COLO668 (cell line): ENCODE data around the gene PSMC3IP.
"Not testable (repeated sequence)": the region's sequence is repeated elsewhere in the genome, so short reads cannot be mapped to it uniquely, and the experiment has no call there.

Experiments used
- DNase-seq: peaks from one replicate; lab custom pipeline; 2025; ENCODE audit not compliant: unreplicated experiment; lab: John Stamatoyannopoulos, UW

PSMC3IP gene

DNA sequence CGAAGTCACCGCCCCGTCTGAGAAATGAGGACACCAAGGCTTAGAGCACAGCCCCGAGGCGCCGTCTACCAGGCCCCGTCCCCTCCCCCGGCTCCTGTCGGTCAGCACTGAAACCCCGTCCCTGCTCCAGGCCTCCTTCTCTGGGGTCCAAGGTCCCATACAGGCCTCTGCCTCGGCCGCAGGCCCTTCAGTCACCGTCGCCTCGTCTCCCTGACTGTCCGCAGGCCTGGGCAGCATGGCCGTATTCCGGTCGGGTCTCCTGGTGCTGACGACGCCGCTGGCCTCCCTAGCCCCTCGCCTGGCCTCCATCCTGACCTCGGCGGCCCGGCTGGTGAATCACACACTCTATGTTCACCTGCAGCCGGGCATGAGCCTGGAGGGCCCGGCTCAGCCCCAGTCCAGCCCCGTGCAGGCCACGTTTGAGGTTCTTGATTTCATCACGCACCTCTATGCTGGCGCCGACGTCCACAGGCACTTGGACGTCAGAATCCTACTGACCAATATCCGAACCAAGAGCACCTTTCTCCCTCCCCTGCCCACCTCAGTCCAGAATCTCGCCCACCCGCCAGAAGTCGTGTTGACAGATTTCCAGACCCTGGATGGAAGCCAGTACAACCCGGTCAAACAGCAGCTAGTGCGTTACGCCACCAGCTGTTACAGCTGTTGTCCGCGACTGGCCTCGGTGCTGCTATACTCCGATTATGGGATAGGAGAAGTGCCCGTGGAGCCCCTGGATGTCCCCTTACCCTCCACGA, 15.0 kb downstream of the PSMC3IP start:
- peak; percentile 27 for DNase-seq

DNA sequence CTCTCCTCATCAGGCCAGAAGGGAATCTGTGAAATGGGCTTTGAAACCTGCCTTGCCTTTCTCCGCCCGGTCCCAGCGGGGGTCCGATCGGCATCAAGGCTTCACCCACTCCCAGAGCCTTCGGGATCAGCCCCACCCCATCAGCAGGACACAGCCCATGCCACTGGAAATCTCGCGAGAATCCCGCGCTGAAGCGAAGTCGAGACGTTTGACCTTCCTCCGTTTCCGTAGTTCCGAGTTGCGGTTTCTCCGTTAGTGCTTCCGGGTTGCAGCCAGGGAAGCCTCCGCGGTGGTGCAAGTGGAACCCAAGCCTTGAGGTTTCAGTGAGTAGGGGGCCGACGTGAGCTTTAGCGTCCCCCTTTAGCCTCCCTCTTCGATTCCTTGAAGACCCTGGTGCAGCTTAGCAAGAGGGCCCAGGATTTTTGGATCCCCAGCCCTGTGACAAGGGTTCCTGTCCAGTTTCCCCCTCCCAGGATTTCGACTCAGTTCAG, 15.6 kb downstream of the PSMC3IP start, which contains the start of gene COASY:
Gene COASY (plus strand): TSS at position 252 of the 491 bp plus-strand sequence. CDS start 475 bp downstream, outside the sequence.
- peak; percentile 92 for DNase-seq

DNA sequence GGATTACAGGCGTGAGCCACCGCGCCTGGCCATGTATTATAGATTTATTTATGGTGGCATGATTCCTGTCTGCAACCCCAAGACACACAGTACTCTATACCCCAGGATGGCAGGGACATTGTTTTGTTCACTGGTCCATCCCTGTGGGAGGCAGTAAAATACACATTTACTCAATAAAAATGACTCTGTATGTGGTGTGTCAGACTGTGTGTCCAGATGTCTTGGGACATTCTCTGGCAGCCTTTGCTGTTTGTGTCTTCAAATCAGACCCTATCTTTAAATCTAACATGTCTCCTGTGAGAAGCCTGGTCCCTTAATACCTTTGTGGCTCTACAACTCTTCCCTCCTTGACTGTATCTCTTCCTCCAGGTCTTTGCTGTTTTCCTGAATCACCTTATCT, 17.3 kb downstream of the PSMC3IP start:
- DNase-seq: no peak

DNA sequence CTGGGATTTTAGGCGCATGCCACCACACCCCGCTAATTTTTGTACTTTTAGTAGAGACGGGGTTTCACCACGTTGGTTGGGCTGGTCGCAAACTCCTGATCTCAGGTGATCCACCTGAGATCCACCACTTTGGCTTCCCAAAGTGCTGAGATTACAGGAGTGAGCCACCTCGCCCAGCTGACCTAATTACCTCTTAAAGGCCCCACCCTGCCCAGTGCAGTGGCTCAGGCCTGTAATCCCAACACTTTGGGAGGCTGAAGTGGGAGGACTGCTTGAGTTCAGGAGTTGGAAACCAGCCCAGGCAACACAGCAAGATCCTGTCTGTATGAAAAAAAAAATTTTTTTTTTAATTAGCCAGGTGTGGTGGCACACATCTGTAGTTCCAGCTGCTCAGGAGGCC, 18.5 kb downstream of the PSMC3IP start:
- DNase-seq: no peak

DNA sequence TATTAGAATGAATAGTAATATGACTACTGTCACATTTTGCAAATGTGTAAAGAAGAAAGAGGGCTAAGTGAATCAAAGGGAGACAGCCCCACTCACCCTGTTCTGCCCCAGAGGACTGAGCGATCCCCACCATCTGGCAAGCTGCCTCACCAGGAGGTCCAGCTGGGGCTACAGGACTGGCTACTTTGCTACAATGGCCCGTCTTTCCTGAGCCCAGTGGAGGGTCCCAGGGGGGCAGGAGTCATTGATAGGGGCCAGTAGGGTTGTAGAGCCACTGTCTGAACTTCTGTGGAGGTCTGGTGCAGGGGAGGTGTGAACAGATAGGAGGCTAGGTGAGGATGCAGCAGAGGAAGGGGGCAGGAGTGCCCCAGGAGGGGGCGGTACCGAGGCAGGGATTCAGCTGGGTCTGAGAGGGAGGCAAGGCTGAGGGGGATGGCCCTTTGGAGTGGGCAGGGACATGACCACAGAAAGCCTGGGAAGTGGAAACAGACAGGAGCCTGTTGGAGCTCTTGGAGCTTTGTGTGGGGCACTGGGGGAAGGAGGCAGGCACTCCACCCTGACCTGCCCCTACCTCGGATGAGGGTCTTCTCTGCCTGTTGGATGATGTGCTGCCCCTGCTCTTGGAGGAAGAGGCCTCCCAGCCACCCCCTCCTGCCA, 21.4 kb downstream of the PSMC3IP start:
- not testable (repeated sequence) for DNase-seq

DNA sequence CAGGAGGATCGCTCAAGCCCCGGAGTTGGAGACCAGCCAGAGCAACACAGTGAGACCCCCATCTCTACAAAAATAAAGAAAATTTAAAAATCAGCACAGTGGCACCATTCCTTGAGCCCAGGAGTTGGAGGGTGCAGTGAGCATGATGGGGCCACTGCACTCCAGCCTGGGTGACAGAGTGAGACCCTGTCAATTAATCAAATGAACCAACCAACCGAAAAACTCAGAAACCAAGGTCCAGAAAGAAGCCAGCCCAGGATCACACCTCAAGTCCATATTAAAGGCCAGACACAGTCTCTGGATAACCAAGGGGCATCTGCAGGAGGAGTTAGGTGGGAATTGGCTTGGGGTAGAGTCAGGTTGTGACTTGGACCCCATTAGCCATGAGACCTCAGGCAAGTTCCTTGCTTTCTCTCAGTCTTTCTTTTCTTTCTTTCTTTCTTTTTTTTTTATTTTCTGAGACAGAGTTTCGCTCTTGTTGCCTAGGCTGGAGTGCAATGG, 22.4 kb downstream of the PSMC3IP start:
- DNase-seq: no peak

DNA sequence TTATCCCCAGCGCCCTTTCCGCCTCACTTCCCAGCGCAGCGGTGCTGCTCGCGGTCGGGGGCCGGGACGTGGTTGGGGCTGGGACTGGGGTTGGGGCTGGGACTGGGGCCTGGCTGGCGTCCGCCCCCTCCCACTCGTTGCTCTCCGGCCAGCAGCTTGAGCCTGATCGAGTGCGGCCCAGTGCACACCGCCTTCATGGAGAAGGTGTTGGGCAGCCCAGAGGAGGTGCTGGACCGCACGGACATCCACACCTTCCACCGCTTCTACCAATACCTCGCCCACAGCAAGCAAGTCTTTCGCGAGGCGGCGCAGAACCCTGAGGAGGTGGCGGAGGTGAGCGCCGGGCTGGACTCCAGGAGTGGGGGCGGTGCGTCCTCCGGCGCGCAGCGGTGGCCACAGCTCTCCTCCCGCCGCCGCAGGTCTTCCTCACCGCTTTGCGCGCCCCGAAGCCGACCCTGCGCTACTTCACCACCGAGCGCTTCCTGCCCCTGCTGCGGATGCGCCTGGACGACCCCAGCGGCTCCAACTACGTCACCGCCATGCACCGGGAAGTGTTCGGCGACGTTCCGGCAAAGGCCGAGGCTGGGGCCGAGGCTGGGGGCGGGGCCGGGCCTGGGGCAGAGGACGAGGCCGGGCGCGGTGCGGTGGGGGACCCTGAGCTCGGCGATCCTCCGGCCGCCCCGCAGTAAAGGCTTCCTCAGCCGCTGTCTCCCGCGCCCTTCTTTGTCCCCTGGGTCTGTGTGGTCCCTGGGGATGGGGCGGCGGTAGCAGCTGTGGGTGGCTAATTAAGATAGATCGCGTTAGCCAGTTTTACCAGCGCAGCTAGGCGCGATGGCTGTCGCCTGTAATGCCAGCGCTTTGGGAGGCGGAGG, 23.0 kb downstream of the PSMC3IP start:
- peak; percentile 83 for DNase-seq

DNA sequence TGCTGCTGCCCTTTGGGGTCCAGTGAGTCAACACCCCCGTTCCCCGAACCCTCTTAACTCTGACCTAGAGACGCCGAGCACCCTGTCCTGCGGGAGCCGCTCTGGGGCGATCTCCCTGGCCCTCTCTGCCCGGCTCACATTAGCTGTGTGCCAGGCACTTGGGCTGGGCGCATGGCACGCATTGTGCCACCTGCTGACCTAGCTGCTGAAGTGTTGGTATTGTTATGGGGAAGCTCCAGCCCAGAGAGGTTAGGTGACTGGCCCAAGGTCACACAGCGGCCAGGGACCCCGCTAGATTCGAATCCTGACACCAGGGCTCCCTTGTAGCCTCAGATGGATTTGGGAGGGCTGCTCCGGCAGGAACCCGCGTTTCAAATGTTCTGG, 23.7 kb downstream of the PSMC3IP start:
- DNase-seq: peak; percentile 18

DNA sequence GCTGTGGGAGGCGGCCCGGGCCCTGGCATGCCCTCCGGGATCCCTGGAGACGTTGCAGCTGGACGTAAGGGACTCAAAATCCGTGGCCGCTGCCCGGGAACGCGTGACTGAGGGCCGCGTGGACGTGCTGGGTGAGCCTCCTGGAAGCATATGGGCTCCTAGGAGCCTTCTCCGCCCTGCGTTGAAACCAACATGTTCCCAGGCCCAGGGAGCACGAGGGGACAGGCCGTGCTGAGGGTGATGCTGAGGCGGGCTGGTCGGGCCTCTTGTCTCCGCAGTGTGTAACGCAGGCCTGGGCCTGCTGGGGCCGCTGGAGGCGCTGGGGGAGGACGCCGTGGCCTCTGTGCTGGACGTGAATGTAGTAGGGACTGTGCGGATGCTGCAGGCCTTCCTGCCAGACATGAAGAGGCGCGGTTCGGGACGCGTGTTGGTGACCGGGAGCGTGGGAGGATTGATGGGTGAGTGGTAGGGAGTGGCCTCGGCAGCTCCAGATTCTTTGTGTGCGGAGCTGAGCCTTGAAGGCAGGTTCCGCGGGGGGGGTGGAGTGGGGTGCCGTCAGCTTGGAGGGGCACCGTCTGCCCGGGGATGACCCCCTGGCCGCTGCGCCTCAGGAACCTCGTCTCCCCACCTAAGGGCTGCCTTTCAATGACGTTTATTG, 24.2 kb downstream of the PSMC3IP start:
- no peak for DNase-seq

DNA sequence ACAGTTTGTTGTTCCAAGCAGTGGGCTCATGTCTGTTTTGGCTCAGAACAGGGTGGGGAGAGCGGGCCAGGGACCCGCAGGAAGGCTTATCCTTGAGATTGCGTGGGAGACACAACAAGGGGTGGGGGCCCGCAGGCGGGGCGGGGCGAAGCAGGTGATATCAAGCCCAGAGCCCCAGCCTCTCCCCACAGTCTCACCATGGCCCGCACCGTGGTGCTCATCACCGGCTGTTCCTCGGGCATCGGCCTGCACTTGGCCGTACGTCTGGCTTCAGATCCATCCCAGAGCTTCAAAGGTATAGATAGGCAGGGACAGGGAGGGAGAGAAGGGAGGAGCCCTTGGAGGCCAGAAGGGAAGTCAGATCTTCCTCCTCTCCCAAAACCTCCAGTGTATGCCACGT, 24.8 kb downstream of the PSMC3IP start, which contains the start of gene HSD17B1:
Gene HSD17B1 (plus strand): TSS at position 188 of the 400 bp plus-strand sequence. CDS start 11 bp downstream, at position 199.
- DNase-seq: not testable (repeated sequence)

DNA sequence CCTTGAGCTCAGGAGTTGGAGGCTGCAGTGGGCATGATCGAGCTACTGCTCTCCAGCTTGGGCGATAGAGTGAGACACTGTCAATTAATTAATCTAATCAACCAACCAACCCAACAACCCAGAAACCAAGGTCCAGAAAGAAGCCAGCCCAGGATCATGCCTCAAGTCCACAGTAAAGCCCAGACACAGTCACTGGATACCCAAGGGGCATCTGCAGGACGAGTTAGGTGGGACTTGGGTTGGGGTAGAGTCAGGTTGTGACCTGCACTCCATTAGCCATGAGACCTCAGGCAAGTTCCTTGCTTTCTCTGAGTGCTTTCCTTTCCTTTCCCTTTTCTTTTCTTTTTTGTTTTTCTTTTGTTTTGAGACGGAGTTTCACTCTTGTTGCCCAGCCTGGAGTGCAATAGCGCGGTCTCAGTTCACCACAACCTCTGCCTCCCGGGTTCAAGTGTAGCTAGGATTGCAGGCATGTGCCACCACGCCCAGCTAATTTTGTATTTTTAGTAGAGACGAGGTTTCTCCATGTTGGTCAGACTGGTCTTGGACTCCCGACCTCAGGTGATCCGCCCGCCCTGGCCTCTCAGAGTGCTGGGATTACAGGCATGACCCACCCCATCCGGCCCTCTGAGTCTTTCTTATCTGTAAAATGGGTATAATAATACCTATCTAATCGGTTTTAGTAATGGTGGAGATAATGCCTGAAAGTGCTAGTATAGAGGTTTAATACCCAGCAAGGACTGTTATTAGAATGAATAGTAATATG, 28.4 kb downstream of the PSMC3IP start:
- no peak for DNase-seq

DNA sequence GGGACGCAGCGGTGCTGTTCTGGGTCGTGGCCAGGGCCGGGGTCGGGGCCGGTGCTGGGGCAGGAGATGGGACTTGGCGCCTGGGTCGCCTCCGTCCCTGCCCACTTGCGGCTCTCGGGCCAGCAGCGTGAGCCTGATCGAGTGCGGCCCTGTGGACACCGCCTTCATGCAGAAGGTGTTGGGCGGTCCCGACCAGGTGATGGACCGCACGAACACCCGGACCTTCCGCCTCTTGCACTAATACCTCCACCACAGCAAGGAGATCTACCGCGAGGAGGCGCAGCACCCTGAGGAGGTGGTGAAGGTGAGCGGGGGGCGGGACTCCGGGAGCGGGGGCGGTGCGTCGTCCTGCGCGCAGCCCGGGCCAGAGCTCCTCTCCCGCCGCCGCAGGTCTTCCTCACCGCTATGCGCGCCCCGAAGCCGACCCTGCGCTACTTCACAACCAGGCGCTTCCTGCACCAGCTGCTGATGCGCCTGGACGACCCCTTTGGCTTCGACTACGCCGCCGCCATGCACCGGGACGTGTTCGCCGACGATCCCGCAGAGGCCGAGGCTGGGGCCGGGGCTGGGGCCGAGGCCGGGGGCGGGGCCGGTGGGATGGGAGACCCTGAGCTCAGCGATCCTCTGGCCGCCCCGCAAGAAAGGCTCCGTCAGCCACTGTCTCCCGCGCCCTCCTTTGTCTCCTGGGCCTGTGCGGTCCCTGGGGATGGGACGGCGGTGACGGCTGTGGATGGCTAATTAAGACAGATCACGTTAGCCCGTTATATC, 29.3 kb downstream of the PSMC3IP start:
- peak; percentile 75 for DNase-seq

DNA sequence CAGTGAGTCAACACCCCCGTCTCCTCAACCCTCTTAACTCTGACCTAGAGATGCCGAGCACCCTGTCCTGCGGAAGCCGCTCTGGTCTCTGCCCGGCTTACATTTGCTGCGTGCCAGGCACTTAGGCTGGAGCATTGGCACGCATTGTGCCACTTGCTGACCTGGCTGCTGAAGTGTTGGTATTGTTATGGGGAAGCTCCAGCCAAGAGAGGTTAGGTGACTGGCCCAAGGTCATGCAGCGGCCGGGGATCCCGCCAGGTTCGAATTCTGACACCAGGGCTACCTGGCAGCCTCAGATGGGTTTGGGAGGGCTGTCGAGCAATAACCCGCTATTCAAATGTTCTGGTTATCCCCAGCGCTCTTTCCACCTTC, 29.8 kb downstream of the PSMC3IP start:
- DNase-seq: no peak

DNA sequence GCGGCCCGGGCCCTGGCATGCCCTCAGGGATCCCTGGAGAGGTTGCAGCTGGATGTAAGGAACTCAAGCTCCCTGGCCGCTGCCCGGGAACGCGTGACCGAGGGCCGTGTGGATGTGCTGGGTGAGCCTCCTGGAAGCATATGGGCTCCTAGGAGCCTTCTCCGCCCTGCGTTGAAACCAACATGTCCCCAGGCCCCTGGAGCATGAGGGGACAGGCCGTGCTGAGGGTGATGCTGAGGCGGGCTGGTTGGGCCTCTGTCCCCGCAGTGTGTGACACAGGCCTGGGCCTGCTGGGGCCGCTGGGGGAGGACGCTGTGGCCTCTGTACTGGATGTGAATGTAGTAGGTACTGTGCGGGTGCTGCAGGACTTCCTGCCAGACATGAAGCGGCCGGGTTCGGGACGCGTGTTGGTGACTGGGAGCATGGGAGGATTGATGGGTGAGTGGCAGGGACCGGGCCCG, 30.5 kb downstream of the PSMC3IP start:
- peak; percentile 5 for DNase-seq

DNA sequence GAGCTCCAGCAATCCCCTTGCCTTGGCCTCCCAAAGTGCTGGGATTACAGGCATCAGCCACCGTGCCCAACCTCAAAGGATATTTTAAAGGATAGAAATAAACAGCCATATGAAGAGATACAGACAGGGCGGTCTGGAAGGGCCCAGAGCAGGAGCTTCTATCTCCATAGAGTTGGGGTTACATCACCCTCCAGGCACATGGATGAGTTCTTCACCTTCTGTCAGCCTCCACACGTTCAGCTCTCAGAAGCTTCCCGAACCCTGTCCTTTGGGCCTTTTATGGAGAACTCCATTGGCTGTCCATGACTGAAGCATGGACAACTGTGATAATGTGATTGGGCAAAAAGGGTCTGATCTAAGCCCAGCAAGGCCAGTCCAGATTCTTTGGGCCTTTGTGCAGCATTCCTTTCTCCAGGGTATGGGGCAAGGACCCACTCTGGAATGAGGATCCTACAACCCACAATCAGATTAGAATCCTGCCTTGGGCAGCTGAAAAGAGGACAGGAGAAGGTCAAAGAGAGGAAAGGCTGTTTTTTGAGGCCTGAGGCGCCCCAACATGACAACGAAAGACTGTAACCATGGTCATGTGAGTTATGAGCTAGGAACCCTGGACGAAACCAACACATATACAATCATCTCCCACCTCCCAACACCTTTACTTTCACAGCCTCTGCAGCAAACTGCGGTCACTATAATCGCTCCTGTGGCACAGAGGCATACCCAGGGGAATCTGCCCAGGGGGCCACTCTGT, 31.6 kb downstream of the PSMC3IP start:
- DNase-seq: not testable (repeated sequence)

DNA sequence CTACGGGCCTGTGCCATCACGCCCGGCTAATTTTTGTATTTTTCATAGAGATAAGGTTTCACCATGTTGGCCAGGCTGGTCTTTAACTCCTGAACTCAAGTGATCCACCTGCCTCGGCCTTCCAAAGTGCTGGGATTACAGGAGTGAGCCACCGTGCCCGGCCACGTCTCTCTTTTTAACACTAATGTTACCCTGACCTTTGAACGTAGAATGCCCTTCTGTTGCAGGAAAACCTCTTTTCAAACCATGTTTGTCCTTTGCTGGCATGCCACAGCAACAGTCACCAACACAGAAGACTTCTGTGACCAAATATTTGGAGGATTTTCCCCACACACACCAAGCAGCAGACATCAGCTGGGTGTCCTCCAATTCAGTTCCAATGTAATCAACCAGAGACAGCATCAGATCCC, 32.6 kb downstream of the PSMC3IP start:
- DNase-seq: no peak

DNA sequence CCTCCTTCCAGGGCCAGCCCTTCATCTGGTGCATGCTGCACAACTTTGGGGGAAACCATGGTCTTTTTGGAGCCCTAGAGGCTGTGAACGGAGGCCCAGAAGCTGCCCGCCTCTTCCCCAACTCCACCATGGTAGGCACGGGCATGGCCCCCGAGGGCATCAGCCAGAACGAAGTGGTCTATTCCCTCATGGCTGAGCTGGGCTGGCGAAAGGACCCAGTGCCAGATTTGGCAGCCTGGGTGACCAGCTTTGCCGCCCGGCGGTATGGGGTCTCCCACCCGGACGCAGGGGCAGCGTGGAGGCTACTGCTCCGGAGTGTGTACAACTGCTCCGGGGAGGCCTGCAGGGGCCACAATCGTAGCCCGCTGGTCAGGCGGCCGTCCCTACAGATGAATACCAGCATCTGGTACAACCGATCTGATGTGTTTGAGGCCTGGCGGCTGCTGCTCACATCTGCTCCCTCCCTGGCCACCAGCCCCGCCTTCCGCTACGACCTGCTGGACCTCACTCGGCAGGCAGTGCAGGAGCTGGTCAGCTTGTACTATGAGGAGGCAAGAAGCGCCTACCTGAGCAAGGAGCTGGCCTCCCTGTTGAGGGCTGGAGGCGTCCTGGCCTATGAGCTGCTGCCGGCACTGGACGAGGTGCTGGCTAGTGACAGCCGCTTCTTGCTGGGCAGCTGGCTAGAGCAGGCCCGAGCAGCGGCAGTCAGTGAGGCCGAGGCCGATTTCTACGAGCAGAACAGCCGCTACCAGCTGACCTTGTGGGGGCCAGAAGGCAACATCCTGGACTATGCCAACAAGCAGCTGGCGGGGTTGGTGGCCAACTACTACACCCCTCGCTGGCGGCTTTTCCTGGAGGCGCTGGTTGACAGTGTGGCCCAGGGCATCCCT, 34.1 kb downstream of the PSMC3IP start:
- DNase-seq: no peak
